ENCODE data around the gene SNX20. TPM values are rescaled to one million over a fixed set of nuclear protein-coding genes. Genes with fewer than 3 reads are reported as not detected.

SNX20 gene
- total and polyA plus RNA-seq, 4 donors = 0.61 to 1.1 (median 0.67) TPM

DNA sequence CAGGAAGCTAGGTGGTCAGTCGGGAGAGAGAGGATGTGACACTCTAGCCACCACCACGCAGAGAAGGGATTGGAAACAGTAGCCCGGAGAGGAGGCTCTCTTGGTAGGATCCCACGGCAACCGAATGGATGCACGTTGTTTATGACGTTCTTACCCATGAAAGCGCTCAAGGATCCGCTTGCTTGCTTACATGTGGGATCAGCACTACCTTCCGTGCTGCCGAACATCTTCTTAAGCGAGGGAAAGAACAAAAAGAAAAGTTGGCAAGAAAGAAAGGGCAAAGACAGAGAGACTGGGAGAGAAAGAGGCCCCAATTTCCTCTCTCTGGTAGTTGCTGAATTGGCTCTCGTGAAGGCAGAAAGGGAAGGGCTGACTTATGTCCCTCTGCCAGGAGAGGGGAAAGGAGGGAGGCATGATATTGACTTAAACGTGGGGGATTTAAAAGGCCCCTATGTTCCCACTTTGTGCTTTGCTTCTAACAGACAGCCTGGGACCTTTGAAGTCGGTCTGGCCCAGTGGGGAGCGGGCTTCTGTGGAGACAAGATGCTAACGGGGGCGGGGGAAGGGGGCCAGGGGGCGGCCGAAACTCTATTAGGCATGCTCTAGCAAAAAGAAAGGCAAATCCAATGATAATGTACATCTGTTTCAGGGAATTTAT lies 35.4 kb downstream of the SNX20 start:
- H3K4me1 ChIP-seq (ENCODE audit: control insufficient read depth, insufficient read depth, low read length) = peaks cover 22% of the 10 kb centered on the region
- H3K4me3 ChIP-seq (ENCODE audit: low read depth, low read length) = no peak overlapping the region
- 14% methylated on average over 8 of the region's 20 CpGs for WGBS (ENCODE audit: insufficient coverage)
- no peaks in the 10 kb centered on the region for H3K9me3 ChIP-seq (ENCODE audit: control insufficient read depth, insufficient read depth, low read length)
- DNase-seq (ENCODE audit: low read depth in 4 of 6, low spot score in 6 of 6) = peak in 3 of 6 donors; percentile 20 to 76 (median 69)
- H3K27me3 ChIP-seq (ENCODE audit: control insufficient read depth, insufficient read depth, low read length) = no peaks in the 10 kb centered on the region
- H3K27ac ChIP-seq (ENCODE audit: low read depth, low read length) = peak overlapping the region; percentile 37
- peaks cover 13% of the 10 kb centered on the region for H3K36me3 ChIP-seq (ENCODE audit: control insufficient read depth, insufficient read depth, low read length)

DNA sequence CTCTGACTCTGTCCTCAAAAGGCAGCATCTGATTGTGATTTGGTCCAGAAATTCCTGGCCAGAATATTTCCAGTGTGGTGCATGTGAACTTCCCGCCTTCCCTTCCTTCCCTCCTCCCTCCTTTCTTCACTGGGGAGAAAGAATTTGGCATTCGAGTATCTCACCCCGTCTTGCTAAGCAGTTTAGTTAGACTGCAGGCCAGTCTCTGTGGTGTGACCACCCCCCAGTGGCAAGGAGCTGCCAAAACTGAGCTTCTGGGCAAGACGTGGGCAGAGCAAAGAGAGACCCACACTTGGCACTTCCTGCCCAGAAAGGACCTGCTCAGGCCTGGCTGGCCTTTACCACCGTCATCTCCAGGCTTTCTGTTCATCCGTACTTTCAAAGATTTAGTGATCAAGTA lies 36.4 kb downstream of the SNX20 start:
- Histone ChIP-seq H3K36me3 (ENCODE audit: control insufficient read depth, insufficient read depth, low read length) (peaks cover 10% of the 10 kb centered on the region), H3K4me1 (ENCODE audit: control insufficient read depth, insufficient read depth, low read length) (peaks cover 22% of the 10 kb centered on the region), H3K27me3 (ENCODE audit: control insufficient read depth, insufficient read depth, low read length) (no peaks in the 10 kb centered on the region), H3K9me3 (ENCODE audit: control insufficient read depth, insufficient read depth, low read length) (no peaks in the 10 kb centered on the region), H3K27ac (ENCODE audit: low read depth, low read length) (peak overlapping the region; percentile 37), H3K4me3 (ENCODE audit: low read depth, low read length) (no peak overlapping the region)
- 46% methylated on average over 4 of the region's 6 CpGs for WGBS (ENCODE audit: insufficient coverage)
- peak in 3 of 6 donors; percentile 24 to 68 (median 61) for DNase-seq (ENCODE audit: low read depth in 4 of 6, low spot score in 6 of 6)

DNA sequence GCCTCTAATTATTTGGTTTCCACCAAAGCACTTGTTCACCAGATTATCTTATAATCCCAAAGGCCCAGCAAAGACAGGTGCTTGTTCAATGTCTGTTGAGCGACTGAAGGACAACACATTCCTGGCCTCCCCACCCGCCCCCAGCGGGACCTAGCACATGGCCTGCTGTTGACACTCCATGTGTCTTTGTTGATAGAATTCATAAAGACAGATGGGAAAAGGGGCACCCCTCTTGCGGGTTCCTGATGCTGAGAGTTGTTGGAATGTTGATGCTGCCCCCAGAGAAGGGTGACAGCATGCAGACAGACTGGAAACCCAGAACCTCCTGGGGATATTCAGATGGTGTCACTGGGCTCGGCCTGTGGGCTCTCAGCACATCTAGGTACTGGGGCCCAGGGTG lies 36.9 kb downstream of the SNX20 start:
- 80% methylated on average over 4 of the region's 5 CpGs for WGBS (ENCODE audit: insufficient coverage)
- no peak for DNase-seq (ENCODE audit: low read depth in 4 of 6, low spot score in 6 of 6)
- no peaks in the 10 kb centered on the region for H3K9me3 ChIP-seq (ENCODE audit: control insufficient read depth, insufficient read depth, low read length)
- peaks cover 10% of the 10 kb centered on the region for H3K36me3 ChIP-seq (ENCODE audit: control insufficient read depth, insufficient read depth, low read length)
- H3K4me1 ChIP-seq (ENCODE audit: control insufficient read depth, insufficient read depth, low read length) = peaks cover 22% of the 10 kb centered on the region
- no peak overlapping the region for H3K27ac ChIP-seq (ENCODE audit: low read depth, low read length)
- no peak overlapping the region for H3K4me3 ChIP-seq (ENCODE audit: low read depth, low read length)
- no peaks in the 10 kb centered on the region for H3K27me3 ChIP-seq (ENCODE audit: control insufficient read depth, insufficient read depth, low read length)

GRCh38 chr16:50643192-50643591 lies 37.9 kb downstream of the SNX20 start:
- no peak overlapping the region for H3K27ac ChIP-seq (ENCODE audit: low read depth, low read length)
- H3K27me3 ChIP-seq (ENCODE audit: control insufficient read depth, insufficient read depth, low read length) = no peaks in the 10 kb centered on the region
- DNase-seq (ENCODE audit: low read depth in 4 of 6, low spot score in 6 of 6) = no peak
- peaks cover 22% of the 10 kb centered on the region for H3K4me1 ChIP-seq (ENCODE audit: control insufficient read depth, insufficient read depth, low read length)
- no peak overlapping the region for H3K4me3 ChIP-seq (ENCODE audit: low read depth, low read length)
- H3K9me3 ChIP-seq (ENCODE audit: control insufficient read depth, insufficient read depth, low read length) = no peaks in the 10 kb centered on the region
- H3K36me3 ChIP-seq (ENCODE audit: control insufficient read depth, insufficient read depth, low read length) = peaks cover 11% of the 10 kb centered on the region
- WGBS (ENCODE audit: insufficient coverage) = 92% methylated on average over 2 of the region's 4 CpGs

- no peak for DNase-seq (ENCODE audit: low read depth in 4 of 6, low spot score in 6 of 6)
- H3K27ac ChIP-seq (ENCODE audit: low read depth, low read length) = no peak overlapping the region
- no peaks in the 10 kb centered on the region for H3K9me3 ChIP-seq (ENCODE audit: control insufficient read depth, insufficient read depth, low read length)
- H3K27me3 ChIP-seq (ENCODE audit: control insufficient read depth, insufficient read depth, low read length) = no peaks in the 10 kb centered on the region
- WGBS (ENCODE audit: insufficient coverage) = 98% methylated on average over 5 of the region's 5 CpGs
- no peak overlapping the region for H3K4me3 ChIP-seq (ENCODE audit: low read depth, low read length)
- H3K36me3 ChIP-seq (ENCODE audit: control insufficient read depth, insufficient read depth, low read length) = peaks cover 19% of the 10 kb centered on the region
- peaks cover 22% of the 10 kb centered on the region for H3K4me1 ChIP-seq (ENCODE audit: control insufficient read depth, insufficient read depth, low read length)
These were observed 38.8 kb downstream of the SNX20 start for GRCh38 chr16:50642349-50642748.

GRCh38 chr16:50641818-50642187 lies 39.3 kb downstream of the SNX20 start:
- Histone ChIP-seq H3K27ac (ENCODE audit: low read depth, low read length) (no peak overlapping the region), H3K9me3 (ENCODE audit: control insufficient read depth, insufficient read depth, low read length) (no peaks in the 10 kb centered on the region), H3K4me3 (ENCODE audit: low read depth, low read length) (no peak overlapping the region), H3K4me1 (ENCODE audit: control insufficient read depth, insufficient read depth, low read length) (peaks cover 22% of the 10 kb centered on the region), H3K27me3 (ENCODE audit: control insufficient read depth, insufficient read depth, low read length) (no peaks in the 10 kb centered on the region), H3K36me3 (ENCODE audit: control insufficient read depth, insufficient read depth, low read length) (peaks cover 19% of the 10 kb centered on the region)
- WGBS (ENCODE audit: insufficient coverage) = 98% methylated on average over 4 of the region's 4 CpGs
- no peak for DNase-seq (ENCODE audit: low read depth in 4 of 6, low spot score in 6 of 6)

GRCh38 chr16:50640919-50641817 lies 39.9 kb downstream of the SNX20 start:
- no peak for DNase-seq (ENCODE audit: low read depth in 4 of 6, low spot score in 6 of 6)

DNA sequence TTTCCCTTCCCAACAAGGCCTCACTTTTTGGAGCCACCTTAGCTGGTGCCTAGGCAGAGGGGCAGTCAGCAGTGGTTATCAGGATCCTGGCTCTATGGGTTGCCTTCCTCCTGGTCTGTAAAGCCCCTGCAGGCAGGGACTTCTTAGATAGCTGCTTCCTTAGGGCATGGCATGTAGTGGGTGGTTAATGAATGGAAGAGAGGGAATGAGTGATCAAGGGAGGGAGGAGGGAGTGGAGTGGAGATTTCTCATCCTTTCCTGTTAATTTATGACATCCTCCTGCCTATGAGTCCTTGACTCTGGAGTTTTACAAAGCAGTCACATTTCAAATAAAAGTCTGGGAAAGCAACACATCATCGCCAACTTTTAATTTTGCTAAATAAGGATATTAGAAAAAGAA lies 40.7 kb downstream of the SNX20 start:
- Histone ChIP-seq H3K4me3 (ENCODE audit: low read depth, low read length) (no peak overlapping the region), H3K27me3 (ENCODE audit: control insufficient read depth, insufficient read depth, low read length) (no peaks in the 10 kb centered on the region), H3K27ac (ENCODE audit: low read depth, low read length) (no peak overlapping the region), H3K36me3 (ENCODE audit: control insufficient read depth, insufficient read depth, low read length) (peaks cover 17% of the 10 kb centered on the region), H3K4me1 (ENCODE audit: control insufficient read depth, insufficient read depth, low read length) (peaks cover 12% of the 10 kb centered on the region), H3K9me3 (ENCODE audit: control insufficient read depth, insufficient read depth, low read length) (no peaks in the 10 kb centered on the region)
- no CpG with 5 or more reads among the region's 1 CpG for WGBS (ENCODE audit: insufficient coverage)
- DNase-seq (ENCODE audit: low read depth in 4 of 6, low spot score in 6 of 6) = no peak

More at GRCh38 chr16:50640919-50641817, 39.9 kb downstream of the SNX20 start:
- peaks cover 16% of the 10 kb centered on the region for H3K4me1 ChIP-seq (ENCODE audit: control insufficient read depth, insufficient read depth, low read length)
- no peak overlapping the region for H3K27ac ChIP-seq (ENCODE audit: low read depth, low read length)
- no peaks in the 10 kb centered on the region for H3K27me3 ChIP-seq (ENCODE audit: control insufficient read depth, insufficient read depth, low read length)
- H3K9me3 ChIP-seq (ENCODE audit: control insufficient read depth, insufficient read depth, low read length) = no peaks in the 10 kb centered on the region
- peaks cover 17% of the 10 kb centered on the region for H3K36me3 ChIP-seq (ENCODE audit: control insufficient read depth, insufficient read depth, low read length)
- H3K4me3 ChIP-seq (ENCODE audit: low read depth, low read length) = no peak overlapping the region
- WGBS (ENCODE audit: insufficient coverage) = 82% methylated on average over 14 of the region's 15 CpGs

DNA sequence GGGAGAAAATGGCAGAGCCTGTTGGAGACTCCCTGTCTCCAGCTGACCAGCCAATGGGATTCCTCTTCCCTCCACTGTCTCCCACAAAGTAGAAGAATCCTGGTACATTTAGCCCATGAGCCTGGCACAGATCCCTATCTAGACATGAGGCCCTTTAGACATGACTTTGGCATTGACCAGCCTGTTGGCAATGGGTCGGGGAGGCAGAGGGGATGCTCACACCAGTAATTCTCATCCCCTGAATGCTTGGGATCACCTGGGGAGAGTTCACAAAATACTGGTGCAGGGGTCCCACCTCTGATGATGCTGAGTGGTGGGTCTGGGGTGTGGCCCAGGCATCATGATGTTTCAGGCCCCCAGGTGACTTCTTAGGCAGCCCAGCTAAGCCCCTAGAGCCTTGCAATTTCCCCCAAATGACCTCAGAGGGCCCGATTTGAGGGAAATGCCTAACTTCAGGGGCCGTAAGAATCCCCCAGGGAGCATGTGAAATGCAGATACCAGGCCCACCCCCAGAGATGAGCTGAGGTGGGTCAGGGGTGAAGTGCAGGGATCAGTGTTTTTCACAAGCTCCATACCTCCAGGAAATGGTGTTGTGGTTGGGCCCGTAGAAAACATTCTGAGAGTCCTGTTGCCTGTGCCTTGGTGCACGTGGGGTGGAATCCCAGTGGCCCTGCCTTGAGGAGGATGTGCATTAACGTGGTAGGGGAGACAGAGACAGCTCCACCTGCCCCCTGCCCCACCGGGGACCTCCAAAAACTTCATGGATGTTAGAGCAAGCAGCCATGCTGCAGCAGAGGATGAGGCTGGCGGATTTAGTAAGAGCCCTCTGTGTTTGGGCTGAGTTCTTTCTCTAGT lies 42.1 kb downstream of the SNX20 start:
- no peak overlapping the region for H3K4me3 ChIP-seq (ENCODE audit: low read depth, low read length)
- no peak overlapping the region for H3K27ac ChIP-seq (ENCODE audit: low read depth, low read length)
- WGBS (ENCODE audit: insufficient coverage) = 83% methylated on average over 5 of the region's 8 CpGs
- no peaks in the 10 kb centered on the region for H3K27me3 ChIP-seq (ENCODE audit: control insufficient read depth, insufficient read depth, low read length)
- no peak for DNase-seq (ENCODE audit: low read depth in 4 of 6, low spot score in 6 of 6)
- no peaks in the 10 kb centered on the region for H3K9me3 ChIP-seq (ENCODE audit: control insufficient read depth, insufficient read depth, low read length)
- H3K4me1 ChIP-seq (ENCODE audit: control insufficient read depth, insufficient read depth, low read length) = no peaks in the 10 kb centered on the region
- peaks cover 17% of the 10 kb centered on the region for H3K36me3 ChIP-seq (ENCODE audit: control insufficient read depth, insufficient read depth, low read length)

Measured in spinal cord (tissue), 10 donors.